Measurements from ENCODE around the gene RABL3. TPM values are rescaled to one million over a fixed set of nuclear protein-coding genes. Genes with fewer than 3 reads are reported as not detected.

RABL3 gene
- total and polyA plus RNA-seq, 2 of the 13 experiments (the other 11 are each of a cell fraction or from before 2014, with no cell fraction given), result 4.8 to 31.9 TPM

- TF ChIP-seq PRDM15 (CRISPR knock-in tag; IDR thresholded peaks at IDR 0.05) (peak; percentile 82), MIER3 (CRISPR knock-in tag; IDR thresholded peaks at IDR 0.05; ENCODE audit: borderline replicate concordance) (0 out of 2 replicates have a peak, but pooled peaks have one; percentile 59), TCF7 (IDR thresholded peaks at IDR 0.05; ENCODE audit: low read depth) (peak; percentile 92), KAT7 (CRISPR knock-in tag; IDR thresholded peaks at IDR 0.05; ENCODE audit: borderline replicate concordance) (peak; percentile 67; the same call in 1 of the 2 replicates), NR2C2 (CRISPR knock-in tag; IDR thresholded peaks at IDR 0.05; ENCODE audit: borderline replicate concordance) (0 out of 2 replicates have a peak, but pooled peaks have one; percentile 43), POLR2A (IDR thresholded peaks at IDR 0.05; ENCODE audit: insufficient read depth in 1 of 2, low read depth in 2 of 2, low read length in 2 of 2) (peak in 1 of 2 experiments; percentile 34; a peak in 1 of 4 replicates), ZNF451 (CRISPR knock-in tag; IDR thresholded peaks at IDR 0.05) (no peak), HNRNPK (IDR thresholded peaks at IDR 0.05; ENCODE audit: low read depth, low read length, poor library complexity, severe bottlenecking) (no peak), SMC3 (IDR thresholded peaks at IDR 0.05; ENCODE audit: low read length) (peak; percentile 26; the same call in 1 of the 2 replicates), SOX6 (IDR thresholded peaks at IDR 0.05) (no peak), SOX6 (CRISPR knock-in tag; IDR thresholded peaks at IDR 0.05) (peak; percentile 90), RERE (CRISPR knock-in tag; IDR thresholded peaks at IDR 0.05; ENCODE audit: low read depth) (0 out of 2 replicates have a peak, but pooled peaks have one; percentile 38), PAXIP1 (CRISPR knock-in tag; conservative IDR thresholded peaks at IDR 0.05) (peak; percentile 72)
- TF ChIP-seq, protein P1, sequence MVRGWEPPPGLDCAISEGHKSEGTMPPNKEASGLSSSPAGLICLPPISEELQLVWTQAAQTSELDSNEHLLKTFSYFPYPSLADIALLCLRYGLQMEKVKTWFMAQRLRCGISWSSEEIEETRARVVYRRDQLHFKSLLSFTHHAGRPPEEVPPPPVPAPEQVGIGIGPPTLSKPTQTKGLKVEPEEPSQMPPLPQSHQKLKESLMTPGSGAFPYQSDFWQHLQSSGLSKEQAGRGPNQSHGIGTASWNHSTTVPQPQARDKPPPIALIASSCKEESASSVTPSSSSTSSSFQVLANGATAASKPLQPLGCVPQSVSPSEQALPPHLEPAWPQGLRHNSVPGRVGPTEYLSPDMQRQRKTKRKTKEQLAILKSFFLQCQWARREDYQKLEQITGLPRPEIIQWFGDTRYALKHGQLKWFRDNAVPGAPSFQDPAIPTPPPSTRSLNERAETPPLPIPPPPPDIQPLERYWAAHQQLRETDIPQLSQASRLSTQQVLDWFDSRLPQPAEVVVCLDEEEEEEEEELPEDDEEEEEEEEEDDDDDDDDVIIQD (CRISPR knock-in tag; IDR thresholded peaks at IDR 0.05; ENCODE audit: low read depth), result peak; percentile 82; the same call in 1 of the 2 replicates
Observed at GRCh38 chr3:120680193-120680894, 62.0 kb downstream of the RABL3 start (continued).

Measured in HepG2 (cell line).